DND-41 (cell line): ENCODE data around the gene C1orf21.

ENCODE experiments used
- ATAC-seq: fragments of 200-7000 bp; cut with Tn5 transposase; 3 replicates; pipeline ENCODE4 v1.9.1; 2021; ENCODE audit warnings: low read depth; ENCODE audit not compliant: insufficient read depth
- DNase-seq: peaks from one replicate; pipeline ENCODE4 v3.0.0-alpha.2; 2020
- H2AFZ ChIP-seq: 2 replicates; pipeline ENCODE4 v1.6.0; 2012; ENCODE audit warnings: low read depth, low read length
- H3K27ac ChIP-seq: 2 replicates; pipeline ENCODE4 v1.5.1; 2012; ENCODE audit warnings: low read length, inconsistent platforms
- H3K27me3 ChIP-seq: fragments of 200-600 bp; sonication (generic); 2 replicates; pipeline ENCODE4 v1.6.0; 2012; ENCODE audit warnings: low read length, mild to moderate bottlenecking, inconsistent platforms; ENCODE audit not compliant: insufficient read depth, poor library complexity
- H3K36me3 ChIP-seq: 2 replicates; pipeline ENCODE4 v1.5.1; 2012; ENCODE audit warnings: low read length, inconsistent platforms; ENCODE audit not compliant: insufficient read depth
- H3K4me1 ChIP-seq: 2 replicates; pipeline ENCODE4 v1.5.1; 2012; ENCODE audit warnings: mild to moderate bottlenecking, low read length; ENCODE audit not compliant: insufficient read depth
- H3K4me2 ChIP-seq: 2 replicates; pipeline ENCODE4 v1.6.0; 2012; ENCODE audit warnings: mild to moderate bottlenecking, moderate library complexity, low read length, inconsistent platforms; ENCODE audit not compliant: insufficient read depth
- H3K4me3 ChIP-seq, 2 experiments: fragments of 200-600 bp in 1 of 2; shearing (Covaris generic) in 1 of 2; 2 replicates each; pipeline ENCODE4 v1.5.1; 2012 to 2016; ENCODE audit warnings: inconsistent platforms in 2 of 2, low read length in 2 of 2, mild to moderate bottlenecking in 2 of 2, low read depth in 1 of 2, moderate library complexity in 1 of 2
- H3K79me2 ChIP-seq: 2 replicates; pipeline ENCODE4 v1.6.0; 2012; ENCODE audit warnings: low read length, inconsistent platforms; ENCODE audit not compliant: insufficient read depth
- H3K9ac ChIP-seq: 2 replicates; pipeline ENCODE4 v1.6.0; 2012; ENCODE audit warnings: low read depth, mild to moderate bottlenecking, inconsistent platforms, low read length, moderate library complexity
- H3K9me3 ChIP-seq: 2 replicates; pipeline ENCODE4 v1.5.1; 2012; ENCODE audit warnings: low read length, moderate library complexity, mild to moderate bottlenecking, inconsistent platforms; ENCODE audit not compliant: insufficient read depth, severe bottlenecking
- H4K20me1 ChIP-seq: 2 replicates; pipeline ENCODE4 v1.6.0; 2012; ENCODE audit warnings: low read length; ENCODE audit not compliant: insufficient read depth
- EZH2 ChIP-seq: IDR thresholded peaks from 3 replicates; pipeline ENCODE4 v1.6.1; 2012; ENCODE audit warnings: borderline replicate concordance, low read depth, mild to moderate bottlenecking, moderate library complexity, low read length, inconsistent platforms; ENCODE audit not compliant: severe bottlenecking
- TF ChIP-seq, protein P1 (sequence below): IDR thresholded peaks from 2 replicates; pipeline ENCODE4 v1.5.1; 2012; ENCODE audit warnings: borderline replicate concordance, low read length, moderate library complexity, mild to moderate bottlenecking; ENCODE audit not compliant: poor library complexity, severe bottlenecking; ENCODE audit errors: extremely low read depth

The C1orf21 gene

DNA sequence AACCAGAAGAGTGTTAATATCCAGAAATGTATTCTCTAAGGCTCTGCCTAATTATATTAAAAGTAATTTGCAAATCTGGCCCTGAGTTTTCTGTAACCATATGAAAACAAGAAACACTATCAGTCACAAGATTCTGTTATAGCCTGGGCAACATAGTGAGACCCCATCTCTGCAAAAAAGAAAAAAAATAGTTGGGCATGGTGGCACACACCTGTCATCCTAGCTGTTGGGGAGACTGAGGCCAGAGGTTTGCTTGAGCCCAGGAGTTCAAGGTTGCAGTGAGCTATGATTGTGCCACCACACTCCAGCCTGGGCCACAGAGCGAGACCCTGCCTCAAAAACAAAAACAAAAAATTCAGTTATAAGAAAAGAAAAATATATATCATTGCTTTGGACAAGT, 25.6 kb downstream of the C1orf21 start:
- TF ChIP-seq, protein P1, sequence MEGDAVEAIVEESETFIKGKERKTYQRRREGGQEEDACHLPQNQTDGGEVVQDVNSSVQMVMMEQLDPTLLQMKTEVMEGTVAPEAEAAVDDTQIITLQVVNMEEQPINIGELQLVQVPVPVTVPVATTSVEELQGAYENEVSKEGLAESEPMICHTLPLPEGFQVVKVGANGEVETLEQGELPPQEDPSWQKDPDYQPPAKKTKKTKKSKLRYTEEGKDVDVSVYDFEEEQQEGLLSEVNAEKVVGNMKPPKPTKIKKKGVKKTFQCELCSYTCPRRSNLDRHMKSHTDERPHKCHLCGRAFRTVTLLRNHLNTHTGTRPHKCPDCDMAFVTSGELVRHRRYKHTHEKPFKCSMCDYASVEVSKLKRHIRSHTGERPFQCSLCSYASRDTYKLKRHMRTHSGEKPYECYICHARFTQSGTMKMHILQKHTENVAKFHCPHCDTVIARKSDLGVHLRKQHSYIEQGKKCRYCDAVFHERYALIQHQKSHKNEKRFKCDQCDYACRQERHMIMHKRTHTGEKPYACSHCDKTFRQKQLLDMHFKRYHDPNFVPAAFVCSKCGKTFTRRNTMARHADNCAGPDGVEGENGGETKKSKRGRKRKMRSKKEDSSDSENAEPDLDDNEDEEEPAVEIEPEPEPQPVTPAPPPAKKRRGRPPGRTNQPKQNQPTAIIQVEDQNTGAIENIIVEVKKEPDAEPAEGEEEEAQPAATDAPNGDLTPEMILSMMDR, result no peak
- TF ChIP-seq EZH2, result no peak
- Histone ChIP-seq H3K4me1 (no peaks in the 10 kb centered on the region), H2AFZ (no peak overlapping the region), H3K9me3 (no peaks in the 10 kb centered on the region), H3K27ac (no peak overlapping the region), H3K4me2 (no peak overlapping the region), H4K20me1 (no peaks in the 10 kb centered on the region), H3K9ac (no peak overlapping the region), H3K36me3 (no peaks in the 10 kb centered on the region), H3K79me2 (no peaks in the 10 kb centered on the region), H3K4me3 (no peak overlapping the region), H3K27me3 (no peaks in the 10 kb centered on the region)
- ATAC-seq, result no peak
- no peak for DNase-seq

DNA sequence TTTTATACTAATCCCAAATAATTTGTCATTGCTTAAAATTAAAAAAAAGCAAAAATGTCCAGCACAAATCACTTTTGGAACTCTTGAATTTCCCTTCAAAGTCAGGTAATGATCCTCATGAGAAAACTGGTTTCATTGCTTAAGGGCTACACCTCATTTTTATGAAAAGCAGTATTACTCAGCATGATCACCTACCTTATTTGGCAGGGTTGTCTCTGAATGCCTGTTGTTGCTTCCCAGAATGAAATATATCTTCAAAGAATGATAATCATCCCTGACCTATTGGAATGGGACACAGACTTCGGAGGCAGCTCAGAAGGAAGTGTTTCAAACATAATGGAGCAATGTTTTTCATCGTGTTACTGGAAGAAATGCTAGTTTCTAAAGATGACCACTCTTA, 29.7 kb downstream of the C1orf21 start:
- H3K9ac ChIP-seq, result no peak overlapping the region
- H3K27ac ChIP-seq, result no peak overlapping the region
- H3K79me2 ChIP-seq, result no peaks in the 10 kb centered on the region
- no peaks in the 10 kb centered on the region for H3K36me3 ChIP-seq
- TF ChIP-seq EZH2, result no peak
- TF ChIP-seq, protein P1, result no peak
- DNase-seq (no peak), ATAC-seq (no peak)
- H3K4me3 ChIP-seq, result no peak overlapping the region
- H3K4me2 ChIP-seq, result no peak overlapping the region
- H4K20me1 ChIP-seq, result no peaks in the 10 kb centered on the region
- no peaks in the 10 kb centered on the region for H3K9me3 ChIP-seq
- H2AFZ ChIP-seq, result no peak overlapping the region
- H3K4me1 ChIP-seq, result no peaks in the 10 kb centered on the region
- H3K27me3 ChIP-seq, result no peaks in the 10 kb centered on the region

DNA sequence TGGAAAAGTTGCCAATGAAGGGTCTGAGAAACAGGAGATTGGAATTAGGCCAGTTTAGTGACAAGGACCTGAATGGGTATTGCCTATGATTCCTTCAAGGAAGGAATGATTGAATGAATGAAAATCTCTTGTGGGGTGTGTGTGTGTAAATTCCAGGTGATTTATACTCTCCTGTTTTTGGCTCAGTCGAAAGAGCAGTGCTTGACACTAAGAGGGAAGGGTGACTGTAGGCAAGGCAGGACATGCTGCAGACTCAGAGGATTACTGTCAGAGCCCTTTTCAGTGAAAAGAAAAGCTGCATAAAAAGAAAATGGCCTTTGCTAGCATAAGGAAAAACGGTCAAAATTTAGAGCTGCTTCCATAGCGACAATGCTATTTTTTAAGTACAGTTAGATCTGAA, 30.1 kb downstream of the C1orf21 start:
- H3K27me3 ChIP-seq, result no peaks in the 10 kb centered on the region
- H3K4me2 ChIP-seq, result no peak overlapping the region
- TF ChIP-seq, protein P1, result no peak
- ATAC-seq, result no peak
- no peak for DNase-seq
- H3K79me2 ChIP-seq, result no peaks in the 10 kb centered on the region
- no peaks in the 10 kb centered on the region for H3K4me1 ChIP-seq
- no peak overlapping the region for H3K27ac ChIP-seq
- H3K9me3 ChIP-seq, result no peaks in the 10 kb centered on the region
- H3K36me3 ChIP-seq, result no peaks in the 10 kb centered on the region
- no peaks in the 10 kb centered on the region for H4K20me1 ChIP-seq
- H2AFZ ChIP-seq, result no peak overlapping the region
- no peak overlapping the region for H3K4me3 ChIP-seq
- no peak overlapping the region for H3K9ac ChIP-seq

GRCh38 chr1:184417916-184418315, 31.1 kb downstream of the C1orf21 start:
- H3K27me3 ChIP-seq, result no peaks in the 10 kb centered on the region
- H3K9me3 ChIP-seq, result no peaks in the 10 kb centered on the region
- no peak overlapping the region for H3K4me2 ChIP-seq
- DNase-seq, result no peak
- no peak for TF ChIP-seq EZH2
- TF ChIP-seq, protein P1, result no peak
- no peaks in the 10 kb centered on the region for H3K4me1 ChIP-seq
- H3K4me3 ChIP-seq, result no peak overlapping the region
- no peak overlapping the region for H3K9ac ChIP-seq
- no peaks in the 10 kb centered on the region for H4K20me1 ChIP-seq
- H3K36me3 ChIP-seq, result no peaks in the 10 kb centered on the region
- no peak overlapping the region for H3K27ac ChIP-seq
- no peaks in the 10 kb centered on the region for H3K79me2 ChIP-seq
- H2AFZ ChIP-seq, result no peak overlapping the region
- ATAC-seq, result no peak
